ENCODE data around the gene CYP24A1. TPM values are rescaled to one million over a fixed set of nuclear protein-coding genes. Genes with fewer than 3 reads are reported as not detected.
A peak's percentile ranks its signal among the peaks of the same experiment; 100 is the strongest.

CYP24A1 gene
- total and polyA plus RNA-seq, 2 of the 13 experiments (the other 11 are each of a cell fraction or from before 2014, with no cell fraction given) = 9.4 to 32.7 TPM

GRCh38 chr20:54140927-54141566 lies 32.7 kb downstream of the CYP24A1 start (continued):
- TF ChIP-seq LCORL (IDR thresholded peaks at IDR 0.05) = peak; percentile 67; the same call in 1 of the 2 replicates
- no peak for TF ChIP-seq LCORL (CRISPR knock-in tag; IDR thresholded peaks at IDR 0.05)
- 0 out of 2 replicates have a peak, but pooled peaks have one; percentile 26 for TF ChIP-seq SAP130 (CRISPR knock-in tag; IDR thresholded peaks at IDR 0.05; ENCODE audit: low read depth)
- peak; percentile 63 for TF ChIP-seq ARID3A (IDR thresholded peaks at IDR 0.05; ENCODE audit: low read depth, low read length)
- TF ChIP-seq MED1 (CRISPR knock-in tag; IDR thresholded peaks at IDR 0.05) = peak; percentile 28; the same call in 1 of the 2 replicates
- TF ChIP-seq ASH2L (IDR thresholded peaks at IDR 0.05; ENCODE audit: insufficient read length, low read depth, low read length) = peak; percentile 66
- no peak for TF ChIP-seq NR2F1 (CRISPR knock-in tag; IDR thresholded peaks at IDR 0.05)
- peak; percentile 75; the same call in 1 of the 2 replicates for TF ChIP-seq NCOA2 (CRISPR knock-in tag; IDR thresholded peaks at IDR 0.05)
- peak; percentile 61; the same call in 1 of the 2 replicates for TF ChIP-seq FOSL2 (CRISPR knock-in tag; IDR thresholded peaks at IDR 0.05)
- TF ChIP-seq CSRNP1 (CRISPR knock-in tag; IDR thresholded peaks at IDR 0.05) = no peak
- peak; percentile 73; the same call in 1 of the 2 replicates for TF ChIP-seq ZMYM2 (CRISPR knock-in tag; IDR thresholded peaks at IDR 0.05)
- TF ChIP-seq EP300 (IDR thresholded peaks at IDR 0.05; ENCODE audit: low read depth in 2 of 2, low read length in 2 of 2) = peak; percentile 69 to 75; a peak in 2 of 4 replicates
- TF ChIP-seq EP300 (CRISPR knock-in tag; IDR thresholded peaks at IDR 0.05; ENCODE audit: borderline replicate concordance) = peak; percentile 71
- 0 out of 2 replicates have a peak, but pooled peaks have one; percentile 24 for TF ChIP-seq FOXA3 (CRISPR knock-in tag; IDR thresholded peaks at IDR 0.05)
- TF ChIP-seq MED13 (CRISPR knock-in tag; IDR thresholded peaks at IDR 0.05) = peak; percentile 63; the same call in 1 of the 2 replicates
- no peak for TF ChIP-seq KLF13 (CRISPR knock-in tag; IDR thresholded peaks at IDR 0.05)
- peak; percentile 41; the same call in 1 of the 2 replicates for TF ChIP-seq ATF7 (IDR thresholded peaks at IDR 0.05)
- no peak for TF ChIP-seq ATF7 (CRISPR knock-in tag; IDR thresholded peaks at IDR 0.05)
- TF ChIP-seq ATF3 (CRISPR knock-in tag; IDR thresholded peaks at IDR 0.05) = 0 out of 2 replicates have a peak, but pooled peaks have one; percentile 13
- no peak for TF ChIP-seq CBX1 (IDR thresholded peaks at IDR 0.05; ENCODE audit: low read depth)
- TF ChIP-seq ZNF878 (CRISPR knock-in tag; IDR thresholded peaks at IDR 0.05) = no peak
- TF ChIP-seq ZNF766 (CRISPR knock-in tag; IDR thresholded peaks at IDR 0.05; ENCODE audit: borderline replicate concordance) = no peak
- peak; percentile 54; the same call in 1 of the 2 replicates for TF ChIP-seq FOSL1 (CRISPR knock-in tag; IDR thresholded peaks at IDR 0.05; ENCODE audit: borderline replicate concordance)
- no peak for TF ChIP-seq EEA1 (CRISPR knock-in tag; IDR thresholded peaks at IDR 0.05; ENCODE audit: borderline replicate concordance)
- TF ChIP-seq CEBPG (CRISPR knock-in tag; IDR thresholded peaks at IDR 0.05) = 0 out of 2 replicates have a peak, but pooled peaks have one; percentile 19
- no peak for TF ChIP-seq GRHL1 (CRISPR knock-in tag; conservative IDR thresholded peaks at IDR 0.05)
- no peak for TF ChIP-seq HDAC1 (CRISPR knock-in tag; IDR thresholded peaks at IDR 0.05)
